ENCODE results near the gene PDXK.

DNA sequence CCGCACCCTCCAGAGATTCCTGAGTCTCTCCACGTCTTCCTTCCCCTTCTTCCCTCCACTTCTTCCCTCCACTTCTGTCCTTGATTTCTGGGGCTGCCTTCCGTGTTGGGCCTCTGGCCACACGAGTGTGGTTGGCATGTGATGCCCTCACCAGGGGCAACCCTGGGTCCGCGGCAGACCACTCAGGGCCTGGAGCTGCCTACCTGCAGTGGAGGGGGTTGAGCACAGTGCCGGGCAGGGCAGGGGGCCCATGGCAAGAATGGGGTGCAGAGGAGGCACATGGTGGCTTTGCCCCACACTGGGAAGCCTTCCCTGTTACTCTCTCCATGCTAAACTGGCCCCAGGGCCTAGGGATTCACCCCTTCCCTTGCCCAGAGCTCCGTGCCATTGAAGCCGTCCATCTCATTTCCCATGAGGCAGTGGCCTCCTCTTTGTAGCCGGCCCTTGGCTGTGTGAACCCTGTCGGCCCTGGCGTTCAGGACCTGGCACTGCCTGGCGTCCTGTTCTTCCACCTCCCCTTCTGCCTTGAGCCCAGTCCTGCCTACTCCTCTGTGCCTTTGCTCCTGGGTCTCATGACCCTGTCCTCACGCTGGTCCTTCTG lies 83.9 kb downstream of the PDXK start:
- TF ChIP-seq, protein P1, sequence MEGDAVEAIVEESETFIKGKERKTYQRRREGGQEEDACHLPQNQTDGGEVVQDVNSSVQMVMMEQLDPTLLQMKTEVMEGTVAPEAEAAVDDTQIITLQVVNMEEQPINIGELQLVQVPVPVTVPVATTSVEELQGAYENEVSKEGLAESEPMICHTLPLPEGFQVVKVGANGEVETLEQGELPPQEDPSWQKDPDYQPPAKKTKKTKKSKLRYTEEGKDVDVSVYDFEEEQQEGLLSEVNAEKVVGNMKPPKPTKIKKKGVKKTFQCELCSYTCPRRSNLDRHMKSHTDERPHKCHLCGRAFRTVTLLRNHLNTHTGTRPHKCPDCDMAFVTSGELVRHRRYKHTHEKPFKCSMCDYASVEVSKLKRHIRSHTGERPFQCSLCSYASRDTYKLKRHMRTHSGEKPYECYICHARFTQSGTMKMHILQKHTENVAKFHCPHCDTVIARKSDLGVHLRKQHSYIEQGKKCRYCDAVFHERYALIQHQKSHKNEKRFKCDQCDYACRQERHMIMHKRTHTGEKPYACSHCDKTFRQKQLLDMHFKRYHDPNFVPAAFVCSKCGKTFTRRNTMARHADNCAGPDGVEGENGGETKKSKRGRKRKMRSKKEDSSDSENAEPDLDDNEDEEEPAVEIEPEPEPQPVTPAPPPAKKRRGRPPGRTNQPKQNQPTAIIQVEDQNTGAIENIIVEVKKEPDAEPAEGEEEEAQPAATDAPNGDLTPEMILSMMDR (IDR thresholded peaks at IDR 0.05), result no peak
- no peak for TF ChIP-seq POLR2A (IDR thresholded peaks at IDR 0.05)
